HepG2 (cell line): ENCODE data around the gene BAZ1A. TPM values are rescaled to one million over a fixed set of nuclear protein-coding genes. Genes with fewer than 3 reads are reported as not detected.

Experiments
- CENPX ChIP-seq: sonication (generic); formaldehyde crosslinking; IDR thresholded peaks from 2 replicates; pipeline ENCODE4 v1.9.0; 2021; ENCODE audit warnings: mild to moderate bottlenecking, missing genetic modification reagents, moderate library complexity
- DNMT1 ChIP-seq: sonication (generic); formaldehyde crosslinking; IDR thresholded peaks from 2 replicates; pipeline ENCODE4 v1.5.1; 2020; ENCODE audit warnings: mild to moderate bottlenecking, missing genetic modification reagents
- HNRNPL ChIP-seq: fragments of 200-400 bp; formaldehyde crosslinking; IDR thresholded peaks from 2 replicates; pipeline ENCODE4 v1.6.1; 2017; ENCODE audit warnings: mild to moderate bottlenecking, low read depth, low read length
- NBN ChIP-seq: fragments of 450-650 bp; conservative IDR thresholded peaks from 2 replicates; pipeline ENCODE4 v1.6.1; 2017
- NR2C2 ChIP-seq: sonication (generic); formaldehyde crosslinking; IDR thresholded peaks from 2 replicates; pipeline ENCODE4 v1.4.0; 2020; ENCODE audit warnings: missing genetic modification reagents, mild to moderate bottlenecking, moderate library complexity, borderline replicate concordance
- POLR2AphosphoS5 ChIP-seq: IDR thresholded peaks from 2 replicates; pipeline ENCODE4 v1.6.1; 2012; ENCODE audit warnings: low read depth, low read length
- POLR2G ChIP-seq: fragments of 200-400 bp; formaldehyde crosslinking; IDR thresholded peaks from 2 replicates; pipeline ENCODE4 v1.6.1; 2018; ENCODE audit warnings: mild to moderate bottlenecking, low read depth, low read length, moderate library complexity
- REXO4 ChIP-seq: sonication (generic); formaldehyde crosslinking; IDR thresholded peaks from 2 replicates; pipeline ENCODE4 v1.8.0; 2022; ENCODE audit warnings: missing genetic modification reagents, mild to moderate bottlenecking, borderline replicate concordance
- SIX4 ChIP-seq: sonication (generic); formaldehyde crosslinking; IDR thresholded peaks from 2 replicates; pipeline ENCODE4 v1.4.0; 2020; ENCODE audit warnings: missing genetic modification reagents
- SMAD9 ChIP-seq: sonication (generic); formaldehyde crosslinking; IDR thresholded peaks from 2 replicates; pipeline ENCODE4 v1.5.1; 2020; ENCODE audit warnings: mild to moderate bottlenecking, missing genetic modification reagents
- ZBTB1 ChIP-seq: sonication (generic); formaldehyde crosslinking; IDR thresholded peaks from 2 replicates; pipeline ENCODE4 v1.4.0; 2020; ENCODE audit warnings: missing genetic modification reagents, borderline replicate concordance
- ZNF124 ChIP-seq: sonication (generic); formaldehyde crosslinking; IDR thresholded peaks from 2 replicates; pipeline ENCODE4 v1.4.0; 2020; ENCODE audit warnings: missing genetic modification reagents
- ZNF451 ChIP-seq: sonication (generic); formaldehyde crosslinking; IDR thresholded peaks from 2 replicates; pipeline ENCODE4 v1.5.0; 2020; ENCODE audit warnings: mild to moderate bottlenecking, missing genetic modification reagents
- ZNF614 ChIP-seq: IDR thresholded peaks from 2 replicates; pipeline ENCODE4 v1.6.1; 2018; ENCODE audit warnings: missing biosample characterization, missing genetic modification reagents, inconsistent platforms, borderline replicate concordance
- ZNF878 ChIP-seq: sonication (generic); formaldehyde crosslinking; IDR thresholded peaks from 2 replicates; pipeline ENCODE4 v1.8.1; 2023; ENCODE audit warnings: mild to moderate bottlenecking, missing genetic modification reagents, moderate library complexity
- ZZZ3 ChIP-seq: sonication (generic); formaldehyde crosslinking; IDR thresholded peaks from 2 replicates; pipeline ENCODE4 v1.4.0; 2020; ENCODE audit warnings: missing genetic modification reagents, mild to moderate bottlenecking, borderline replicate concordance
- polyA plus RNA-seq, 8 experiments: library from polyadenylated mRNA; depleted of rRNA in 3 of 8; stranded (reverse) in 7 of 8; unstranded in 1 of 8; fragments of >200 nt; fragmentation: Illumina TruSeq in 4 of 8; extraction: Trizol in 4 of 8; gene quantifications; 2 replicates each; pipeline versions ENCODE4 v1.2.1 to v1.2.3, GENCODE V29; 2011 to 2016; ENCODE audit warnings: low read depth in 4 of 8, missing spikeins in 1 of 8, mixed read lengths in 1 of 8; ENCODE audit not compliant: insufficient read depth in 1 of 8
- total RNA-seq, 5 experiments: library from RNA; depleted of rRNA; stranded (reverse); fragments of >200 nt; fragmentation: Illumina TruSeq; extraction: Trizol; gene quantifications; 2 replicates each; pipeline ENCODE4 v1.2.3, GENCODE V29; 2016; ENCODE audit warnings: low read depth in 1 of 5
- TF ChIP-seq, protein P1 (sequence below): sonication (generic); formaldehyde crosslinking; IDR thresholded peaks from 2 replicates; pipeline ENCODE4 v1.9.0; 2022; ENCODE audit warnings: low read depth, missing genetic modification reagents
- TF ChIP-seq, protein P2 (sequence below): sonication (generic); formaldehyde crosslinking; IDR thresholded peaks from 2 replicates; pipeline ENCODE4 v1.5.1; 2020; ENCODE audit warnings: mild to moderate bottlenecking, missing genetic modification reagents, moderate library complexity
- TF ChIP-seq, protein P3 (sequence below): sonication (generic); formaldehyde crosslinking; IDR thresholded peaks from 2 replicates; pipeline ENCODE4 v1.8.0; 2022; ENCODE audit warnings: missing genetic modification reagents, mild to moderate bottlenecking, borderline replicate concordance
- TF ChIP-seq, protein P4 (sequence below): sonication (generic); formaldehyde crosslinking; IDR thresholded peaks from 2 replicates; pipeline ENCODE4 v1.5.0; 2020; ENCODE audit warnings: mild to moderate bottlenecking, missing genetic modification reagents, borderline replicate concordance

The BAZ1A gene
- total and polyA plus RNA-seq, 2 of the 13 experiments (the other 11 are each of a cell fraction or from before 2014, with no cell fraction given) = 20.9 to 56.8 TPM

DNA sequence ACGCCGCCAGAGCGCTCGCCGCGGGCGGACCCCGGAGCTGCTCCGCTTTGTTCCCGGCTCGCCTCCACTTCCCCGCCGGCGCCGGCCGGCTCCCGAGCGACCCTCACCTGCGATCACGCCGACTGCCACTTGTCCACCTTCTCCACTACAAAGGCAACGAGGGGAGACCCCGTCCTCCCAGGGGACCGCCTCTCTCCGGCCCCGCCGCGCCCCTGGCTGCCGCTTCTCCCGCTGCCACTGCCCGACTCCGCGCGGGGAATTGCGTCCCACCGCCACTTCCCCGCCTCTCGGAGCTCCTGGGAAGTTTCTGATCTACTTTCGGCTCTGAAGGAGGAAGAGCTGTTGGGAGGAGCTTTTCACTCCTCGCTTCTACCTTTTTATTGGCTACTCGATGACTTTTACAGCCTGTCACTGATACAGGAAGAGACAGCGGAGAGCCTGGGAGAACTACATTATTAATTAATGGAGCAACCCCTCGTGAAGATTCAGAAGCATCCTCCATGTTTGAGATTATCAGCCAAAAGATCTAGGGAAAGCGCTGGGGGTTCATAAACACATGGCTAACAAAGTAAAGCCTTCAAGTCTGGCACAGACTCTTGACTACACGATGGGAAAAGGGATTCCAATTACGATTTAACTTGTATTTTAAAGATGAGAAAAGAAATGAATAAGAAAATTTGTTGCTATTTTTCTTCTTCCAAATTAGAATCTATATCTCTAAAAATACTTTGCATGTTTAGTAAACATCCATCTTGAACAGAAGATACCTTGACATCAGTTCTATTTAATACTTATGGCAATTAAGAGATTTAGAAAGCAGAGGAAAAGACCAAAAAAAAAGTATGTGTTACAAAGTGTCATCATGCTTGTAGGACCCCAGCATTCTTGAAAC is at the start of gene BAZ1A (continued):
- TF ChIP-seq, protein P1, sequence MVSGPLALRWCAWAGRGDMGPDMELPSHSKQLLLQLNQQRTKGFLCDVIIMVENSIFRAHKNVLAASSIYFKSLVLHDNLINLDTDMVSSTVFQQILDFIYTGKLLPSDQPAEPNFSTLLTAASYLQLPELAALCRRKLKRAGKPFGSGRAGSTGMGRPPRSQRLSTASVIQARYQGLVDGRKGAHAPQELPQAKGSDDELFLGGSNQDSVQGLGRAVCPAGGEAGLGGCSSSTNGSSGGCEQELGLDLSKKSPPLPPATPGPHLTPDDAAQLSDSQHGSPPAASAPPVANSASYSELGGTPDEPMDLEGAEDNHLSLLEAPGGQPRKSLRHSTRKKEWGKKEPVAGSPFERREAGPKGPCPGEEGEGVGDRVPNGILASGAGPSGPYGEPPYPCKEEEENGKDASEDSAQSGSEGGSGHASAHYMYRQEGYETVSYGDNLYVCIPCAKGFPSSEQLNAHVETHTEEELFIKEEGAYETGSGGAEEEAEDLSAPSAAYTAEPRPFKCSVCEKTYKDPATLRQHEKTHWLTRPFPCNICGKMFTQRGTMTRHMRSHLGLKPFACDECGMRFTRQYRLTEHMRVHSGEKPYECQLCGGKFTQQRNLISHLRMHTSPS (CRISPR knock-in tag) = no peak
- TF ChIP-seq HNRNPL (0 out of 2 replicates have a peak, but pooled peaks have one; percentile 8), SMAD9 (peak; percentile 86; the same call in 1 of the 2 replicates), POLR2AphosphoS5 (peak; percentile 91), ZBTB1 (CRISPR knock-in tag) (no peak), REXO4 (CRISPR knock-in tag) (no peak; the same call in 1 of the 2 replicates), CENPX (no peak), ZZZ3 (no peak), NBN (0 out of 2 replicates have a peak, but pooled peaks have one; percentile 36), ZNF614 (CRISPR knock-in tag) (peak; percentile 88), DNMT1 (CRISPR knock-in tag) (0 out of 2 replicates have a peak, but pooled peaks have one; percentile 20), ZNF878 (CRISPR knock-in tag) (peak; percentile 83), POLR2G (peak; percentile 98), ZNF451 (CRISPR knock-in tag) (0 out of 2 replicates have a peak, but pooled peaks have one; percentile 49), NR2C2 (CRISPR knock-in tag) (peak; percentile 60; the same call in 1 of the 2 replicates), ZNF124 (CRISPR knock-in tag) (peak; percentile 89), SIX4 (CRISPR knock-in tag) (peak; percentile 60)
- TF ChIP-seq, protein P2, sequence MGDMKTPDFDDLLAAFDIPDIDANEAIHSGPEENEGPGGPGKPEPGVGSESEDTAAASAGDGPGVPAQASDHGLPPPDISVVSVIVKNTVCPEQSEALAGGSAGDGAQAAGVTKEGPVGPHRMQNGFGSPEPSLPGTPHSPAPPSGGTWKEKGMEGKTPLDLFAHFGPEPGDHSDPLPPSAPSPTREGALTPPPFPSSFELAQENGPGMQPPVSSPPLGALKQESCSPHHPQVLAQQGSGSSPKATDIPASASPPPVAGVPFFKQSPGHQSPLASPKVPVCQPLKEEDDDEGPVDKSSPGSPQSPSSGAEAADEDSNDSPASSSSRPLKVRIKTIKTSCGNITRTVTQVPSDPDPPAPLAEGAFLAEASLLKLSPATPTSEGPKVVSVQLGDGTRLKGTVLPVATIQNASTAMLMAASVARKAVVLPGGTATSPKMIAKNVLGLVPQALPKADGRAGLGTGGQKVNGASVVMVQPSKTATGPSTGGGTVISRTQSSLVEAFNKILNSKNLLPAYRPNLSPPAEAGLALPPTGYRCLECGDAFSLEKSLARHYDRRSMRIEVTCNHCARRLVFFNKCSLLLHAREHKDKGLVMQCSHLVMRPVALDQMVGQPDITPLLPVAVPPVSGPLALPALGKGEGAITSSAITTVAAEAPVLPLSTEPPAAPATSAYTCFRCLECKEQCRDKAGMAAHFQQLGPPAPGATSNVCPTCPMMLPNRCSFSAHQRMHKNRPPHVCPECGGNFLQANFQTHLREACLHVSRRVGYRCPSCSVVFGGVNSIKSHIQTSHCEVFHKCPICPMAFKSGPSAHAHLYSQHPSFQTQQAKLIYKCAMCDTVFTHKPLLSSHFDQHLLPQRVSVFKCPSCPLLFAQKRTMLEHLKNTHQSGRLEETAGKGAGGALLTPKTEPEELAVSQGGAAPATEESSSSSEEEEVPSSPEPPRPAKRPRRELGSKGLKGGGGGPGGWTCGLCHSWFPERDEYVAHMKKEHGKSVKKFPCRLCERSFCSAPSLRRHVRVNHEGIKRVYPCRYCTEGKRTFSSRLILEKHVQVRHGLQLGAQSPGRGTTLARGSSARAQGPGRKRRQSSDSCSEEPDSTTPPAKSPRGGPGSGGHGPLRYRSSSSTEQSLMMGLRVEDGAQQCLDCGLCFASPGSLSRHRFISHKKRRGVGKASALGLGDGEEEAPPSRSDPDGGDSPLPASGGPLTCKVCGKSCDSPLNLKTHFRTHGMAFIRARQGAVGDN (CRISPR knock-in tag) = peak; percentile 57
- TF ChIP-seq, protein P3, sequence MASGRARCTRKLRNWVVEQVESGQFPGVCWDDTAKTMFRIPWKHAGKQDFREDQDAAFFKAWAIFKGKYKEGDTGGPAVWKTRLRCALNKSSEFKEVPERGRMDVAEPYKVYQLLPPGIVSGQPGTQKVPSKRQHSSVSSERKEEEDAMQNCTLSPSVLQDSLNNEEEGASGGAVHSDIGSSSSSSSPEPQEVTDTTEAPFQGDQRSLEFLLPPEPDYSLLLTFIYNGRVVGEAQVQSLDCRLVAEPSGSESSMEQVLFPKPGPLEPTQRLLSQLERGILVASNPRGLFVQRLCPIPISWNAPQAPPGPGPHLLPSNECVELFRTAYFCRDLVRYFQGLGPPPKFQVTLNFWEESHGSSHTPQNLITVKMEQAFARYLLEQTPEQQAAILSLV (CRISPR knock-in tag) = 0 out of 2 replicates have a peak, but pooled peaks have one; percentile 6
- TF ChIP-seq, protein P4, sequence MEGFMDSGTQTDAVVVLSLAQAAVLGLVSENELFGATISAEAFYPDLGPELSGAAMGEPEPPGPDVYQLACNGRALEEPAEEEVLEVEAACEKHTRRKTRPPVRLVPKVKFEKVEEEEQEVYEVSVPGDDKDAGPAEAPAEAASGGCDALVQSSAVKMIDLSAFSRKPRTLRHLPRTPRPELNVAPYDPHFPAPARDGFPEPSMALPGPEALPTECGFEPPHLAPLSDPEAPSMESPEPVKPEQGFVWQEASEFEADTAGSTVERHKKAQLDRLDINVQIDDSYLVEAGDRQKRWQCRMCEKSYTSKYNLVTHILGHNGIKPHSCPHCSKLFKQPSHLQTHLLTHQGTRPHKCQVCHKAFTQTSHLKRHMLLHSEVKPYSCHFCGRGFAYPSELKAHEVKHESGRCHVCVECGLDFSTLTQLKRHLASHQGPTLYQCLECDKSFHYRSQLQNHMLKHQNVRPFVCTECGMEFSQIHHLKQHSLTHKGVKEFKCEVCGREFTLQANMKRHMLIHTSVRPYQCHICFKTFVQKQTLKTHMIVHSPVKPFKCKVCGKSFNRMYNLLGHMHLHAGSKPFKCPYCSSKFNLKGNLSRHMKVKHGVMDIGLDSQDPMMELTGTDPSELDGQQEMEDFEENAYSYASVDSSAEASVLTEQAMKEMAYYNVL (CRISPR knock-in tag) = peak; percentile 93
